Endodermal cell (in vitro differentiated cells): ENCODE results near the gene SOX11. TPM values are rescaled to one million over a fixed set of nuclear protein-coding genes. Genes with fewer than 3 reads are reported as not detected.

Experiments used
- DNase-seq: peaks from one replicate; pipeline ENCODE4 v3.0.0-alpha.2; 2017
- H3K27ac ChIP-seq: 2 replicates; pipeline ENCODE4 v1.5.1; 2013; ENCODE audit warnings: mild to moderate bottlenecking, low read depth, low read length, moderate library complexity
- H3K27me3 ChIP-seq: 2 replicates; pipeline ENCODE4 v1.6.1; 2013; ENCODE audit warnings: mild to moderate bottlenecking, low read length, moderate library complexity; ENCODE audit not compliant: insufficient read depth, control insufficient read depth, poor library complexity, severe bottlenecking
- H3K36me3 ChIP-seq: 2 replicates; pipeline ENCODE4 v1.7.0; 2013; ENCODE audit warnings: mild to moderate bottlenecking, low read length, moderate library complexity; ENCODE audit not compliant: control insufficient read depth, insufficient read depth
- H3K4me1 ChIP-seq: one replicate; pipeline ENCODE4 v1.7.0; 2013; ENCODE audit warnings: low read length; ENCODE audit not compliant: control insufficient read depth, insufficient read depth
- H3K4me3 ChIP-seq: 2 replicates; pipeline ENCODE4 v1.5.1; 2013; ENCODE audit warnings: mild to moderate bottlenecking, low read length, moderate library complexity
- H3K9ac ChIP-seq: 2 replicates; pipeline ENCODE4 v1.6.1; 2013; ENCODE audit warnings: mild to moderate bottlenecking, low read length, moderate library complexity; ENCODE audit not compliant: poor library complexity, severe bottlenecking; ENCODE audit errors: extremely low read depth
- H3K9me3 ChIP-seq: 2 replicates; pipeline ENCODE4 v1.6.1; 2013; ENCODE audit warnings: mild to moderate bottlenecking, low read length, moderate library complexity; ENCODE audit not compliant: control insufficient read depth
- H3K27ac Mint-ChIP-seq: 2 replicates; pipeline ENCODE4 v1.8.0; 2020; ENCODE audit warnings: mixed read lengths
- H3K27me3 Mint-ChIP-seq: 2 replicates; pipeline ENCODE4 v1.8.0; 2021; ENCODE audit warnings: mild to moderate bottlenecking, mixed read lengths; ENCODE audit not compliant: insufficient read depth
- H3K36me3 Mint-ChIP-seq: 2 replicates; pipeline ENCODE4 v1.8.0; 2020; ENCODE audit warnings: low read depth, mixed read lengths
- H3K4me1 Mint-ChIP-seq: 2 replicates; pipeline ENCODE4 v1.8.0; 2020; ENCODE audit warnings: mixed read lengths
- H3K4me3 Mint-ChIP-seq: 2 replicates; pipeline ENCODE4 v1.8.0; 2020; ENCODE audit warnings: mild to moderate bottlenecking, moderate library complexity, mixed read lengths
- H3K9me3 Mint-ChIP-seq: 2 replicates; pipeline ENCODE4 v1.8.0; 2020; ENCODE audit warnings: mild to moderate bottlenecking, mixed read lengths
- CTCF ChIP-seq: fragments of 200-600 bp; sonication (generic); conservative IDR thresholded peaks from 2 replicates; pipeline ENCODE4 v1.5.0; 2021; ENCODE audit warnings: antibody characterized with exemption, mild to moderate bottlenecking
- WGBS, 2 experiments: methylation state at CpG; one replicate each; pipeline versions ENCODE4 v1.1.5 to v1.1.7; 2013; ENCODE audit warnings: missing lambda C conversion rate in 2 of 2, mixed read lengths in 1 of 2; ENCODE audit not compliant: insufficient coverage in 1 of 2, insufficient read length in 1 of 2; 5-methylcytosine and 5-hydroxymethylcytosine counted together
- total RNA-seq, 2 donors: library from RNA; stranded (reverse); fragmentation: NEBNext Ultra II Directional in 1 of 2; extraction: Animal tissue kit (Norgen Biotek cat#: 25700) in 1 of 2; gene quantifications; 2 replicates in 1 of 2; 3 replicates in 1 of 2; pipeline ENCODE4 v1.2.1, GENCODE V29; 2021

The SOX11 gene
- total RNA-seq, 2 donors from 2014 or later = 35.9 to 48.9 TPM

GRCh38 chr2:5713101-5713500 lies 20.9 kb downstream of the SOX11 start:
- H3K27ac ChIP-seq = no peak overlapping the region
- H3K9me3 ChIP-seq = no peaks in the 10 kb centered on the region
- Mint-ChIP-seq H3K27ac (no peak overlapping the region), H3K9me3 (no peaks in the 10 kb centered on the region), H3K4me3 (no peak overlapping the region), H3K36me3 (no peaks in the 10 kb centered on the region), H3K4me1 (peaks cover 2% of the 10 kb centered on the region), H3K27me3 (peaks cover 7% of the 10 kb centered on the region)
- no peak overlapping the region for H3K4me3 ChIP-seq
- no peak for DNase-seq
- H3K4me1 ChIP-seq = no peaks in the 10 kb centered on the region
- TF ChIP-seq CTCF = no peak
- 71% methylated on average over 2 of the region's 2 CpGs; no CpG with 5 or more reads in 1 of the 2 experiments for WGBS, 2 experiments
- no peaks in the 10 kb centered on the region for H3K27me3 ChIP-seq
- no peak overlapping the region for H3K9ac ChIP-seq
- H3K36me3 ChIP-seq = no peaks in the 10 kb centered on the region

GRCh38 chr2:5719629-5720334 lies 27.6 kb downstream of the SOX11 start:
- Mint-ChIP-seq H3K4me3 (no peak overlapping the region), H3K36me3 (no peaks in the 10 kb centered on the region), H3K27me3 (no peaks in the 10 kb centered on the region), H3K4me1 (peaks cover 7% of the 10 kb centered on the region), H3K27ac (no peak overlapping the region), H3K9me3 (no peaks in the 10 kb centered on the region)
- 91 to 100% methylated on average over 1 to 4 of the region's 4 CpGs for WGBS, 2 experiments
- H3K9ac ChIP-seq = no peak overlapping the region
- TF ChIP-seq CTCF = no peak
- H3K4me3 ChIP-seq = no peak overlapping the region
- H3K27me3 ChIP-seq = no peaks in the 10 kb centered on the region
- H3K4me1 ChIP-seq = peaks cover 4% of the 10 kb centered on the region
- DNase-seq = no peak
- H3K9me3 ChIP-seq = no peaks in the 10 kb centered on the region
- H3K27ac ChIP-seq = no peak overlapping the region
- H3K36me3 ChIP-seq = no peaks in the 10 kb centered on the region

- H3K36me3 ChIP-seq = no peaks in the 10 kb centered on the region
- TF ChIP-seq CTCF = no peak
- Mint-ChIP-seq H3K9me3 (no peaks in the 10 kb centered on the region), H3K27me3 (no peaks in the 10 kb centered on the region), H3K36me3 (no peaks in the 10 kb centered on the region), H3K4me3 (no peak overlapping the region), H3K27ac (no peak overlapping the region), H3K4me1 (peaks cover 8% of the 10 kb centered on the region)
- no peaks in the 10 kb centered on the region for H3K9me3 ChIP-seq
- H3K9ac ChIP-seq = no peak overlapping the region
- WGBS, 2 experiments = 93 to 100% methylated on average over 1 to 7 of the region's 7 CpGs
- no peaks in the 10 kb centered on the region for H3K27me3 ChIP-seq
- H3K4me3 ChIP-seq = no peak overlapping the region
- no peak for DNase-seq
- H3K4me1 ChIP-seq = peaks cover 4% of the 10 kb centered on the region
- no peak overlapping the region for H3K27ac ChIP-seq
These were observed 28.2 kb downstream of the SOX11 start for GRCh38 chr2:5720426-5720825.
